ENCODE results near the gene DDX27.

DDX27 gene

GRCh38 chr20:49286689-49287551, 67.7 kb downstream of the DDX27 start:
- no peak for DNase-seq (ENCODE audit: insufficient read length, low spot score)
- no peak for FAIRE-seq

- no peak for DNase-seq (ENCODE audit: insufficient read length, low spot score)
- FAIRE-seq, result no peak
Measured at GRCh38 chr20:49287555-49288249, 68.5 kb downstream of the DDX27 start.

GRCh38 chr20:49288250-49288751, 69.1 kb downstream of the DDX27 start:
- FAIRE-seq, result peak; percentile 51
- DNase-seq (ENCODE audit: insufficient read length, low spot score), result no peak

- no peak for FAIRE-seq
- DNase-seq (ENCODE audit: insufficient read length, low spot score), result no peak
Measured at GRCh38 chr20:49288784-49289696, 69.8 kb downstream of the DDX27 start.

GRCh38 chr20:49290608-49291191, 71.5 kb downstream of the DDX27 start:
- peak; percentile 69 for FAIRE-seq
- DNase-seq (ENCODE audit: insufficient read length, low spot score), result no peak

GRCh38 chr20:49291200-49291599, 72.0 kb downstream of the DDX27 start:
- DNase-seq (ENCODE audit: insufficient read length, low spot score), result no peak
- no peak for FAIRE-seq

GRCh38 chr20:49292010-49292409, 72.8 kb downstream of the DDX27 start:
- DNase-seq (ENCODE audit: insufficient read length, low spot score) (no peak), FAIRE-seq (no peak)

- FAIRE-seq (no peak), DNase-seq (ENCODE audit: insufficient read length, low spot score) (no peak)
Measured at GRCh38 chr20:49293122-49293521, 73.9 kb downstream of the DDX27 start.

All from HTR-8/SVneo (cell line).